ENCODE data around the gene MBD3.
"Not testable (repeated sequence)": the region's sequence is repeated elsewhere in the genome, so short reads cannot be mapped to it uniquely, and the experiment has no call there.

The MBD3 gene

GRCh38 chr19:1592755-1593500, at the start of gene MBD3:
TSS of gene MBD3 (minus strand) at chr19:1592865. CDS start at chr19:1592631, 234 bp downstream.
- in situ Hi-C loops (cut with MboI; ENCODE audit: low sequenced_read_pairs): no loop called here

GRCh38 chr19:1640893-1641448, 48.3 kb upstream of the MBD3 start:
- H3K4me3 ChIP-seq; H3K27me3 ChIP-seq (ENCODE audit: low read depth); H3K9me3 ChIP-seq; DNase-seq (ENCODE audit: low spot score in 2 of 2); H3K4me1 ChIP-seq; in situ Hi-C loops (cut with MboI; ENCODE audit: low sequenced_read_pairs): not testable (repeated sequence)
- H3K36me3 ChIP-seq (replicated peaks): peaks cover 67% of the 10 kb centered on the region

More at GRCh38 chr19:1592755-1593500, at the start of gene MBD3:
- H3K4me1 ChIP-seq: peaks cover 7% of the 10 kb centered on the region; the same call in 1 of the 2 replicates
- peak within 1 kb of the TSS; percentile 100 for H3K4me3 ChIP-seq
- H3K36me3 ChIP-seq (replicated peaks): peaks cover 21% of the 10 kb centered on the region
- peak; percentile 93 to 94 for DNase-seq (ENCODE audit: low spot score in 2 of 2)
- H3K9me3 ChIP-seq: no peaks in the 10 kb centered on the region
- H3K27me3 ChIP-seq (ENCODE audit: low read depth): no peaks in the 10 kb centered on the region

GRCh38 chr19:1636325-1637236, 43.9 kb upstream of the MBD3 start:
- H3K4me3 ChIP-seq: no peak overlapping the region
- H3K4me1 ChIP-seq: no peaks in the 10 kb centered on the region
- in situ Hi-C loops (cut with MboI; ENCODE audit: low sequenced_read_pairs): no loop called here
- H3K9me3 ChIP-seq: no peaks in the 10 kb centered on the region
- H3K36me3 ChIP-seq (replicated peaks): peaks cover 59% of the 10 kb centered on the region
- no peaks in the 10 kb centered on the region for H3K27me3 ChIP-seq (ENCODE audit: low read depth)
- no peak for DNase-seq (ENCODE audit: low spot score in 2 of 2)

GRCh38 chr19:1634938-1635243, 42.2 kb upstream of the MBD3 start:
- Histone ChIP-seq H3K4me3 (no peak overlapping the region), H3K36me3 (replicated peaks) (peaks cover 52% of the 10 kb centered on the region), H3K4me1 (no peaks in the 10 kb centered on the region), H3K9me3 (no peaks in the 10 kb centered on the region), H3K27me3 (ENCODE audit: low read depth) (no peaks in the 10 kb centered on the region)
- no peak for DNase-seq (ENCODE audit: low spot score in 2 of 2)
- in situ Hi-C loops (cut with MboI; ENCODE audit: low sequenced_read_pairs): no loop called here

GRCh38 chr19:1634242-1634937, 41.7 kb upstream of the MBD3 start:
- Histone ChIP-seq H3K36me3 (replicated peaks) (peaks cover 51% of the 10 kb centered on the region), H3K4me3 (no peak overlapping the region), H3K4me1 (no peaks in the 10 kb centered on the region), H3K9me3 (no peaks in the 10 kb centered on the region), H3K27me3 (ENCODE audit: low read depth) (no peaks in the 10 kb centered on the region)
- no peak for DNase-seq (ENCODE audit: low spot score in 2 of 2)
- in situ Hi-C loops (cut with MboI; ENCODE audit: low sequenced_read_pairs): no loop called here

GRCh38 chr19:1633269-1633826, 40.7 kb upstream of the MBD3 start:
- Histone ChIP-seq H3K9me3 (no peaks in the 10 kb centered on the region), H3K36me3 (replicated peaks) (peaks cover 43% of the 10 kb centered on the region), H3K4me1 (no peaks in the 10 kb centered on the region), H3K27me3 (ENCODE audit: low read depth) (no peaks in the 10 kb centered on the region), H3K4me3 (no peak overlapping the region)
- in situ Hi-C loops (cut with MboI; ENCODE audit: low sequenced_read_pairs): no loop called here
- DNase-seq (ENCODE audit: low spot score in 2 of 2): no peak

GRCh38 chr19:1632462-1633268, 40.0 kb upstream of the MBD3 start:
- no peak overlapping the region for H3K4me3 ChIP-seq
- in situ Hi-C loops (cut with MboI; ENCODE audit: low sequenced_read_pairs): no loop called here
- no peaks in the 10 kb centered on the region for H3K9me3 ChIP-seq
- H3K27me3 ChIP-seq (ENCODE audit: low read depth): no peaks in the 10 kb centered on the region
- DNase-seq (ENCODE audit: low spot score in 2 of 2): no peak
- H3K4me1 ChIP-seq: no peaks in the 10 kb centered on the region
- peaks cover 37% of the 10 kb centered on the region for H3K36me3 ChIP-seq (replicated peaks)

GRCh38 chr19:1631557-1632100, 39.0 kb upstream of the MBD3 start:
- in situ Hi-C loops (cut with MboI; ENCODE audit: low sequenced_read_pairs): no loop called here
- Histone ChIP-seq H3K9me3 (no peaks in the 10 kb centered on the region), H3K4me1 (no peaks in the 10 kb centered on the region), H3K4me3 (no peak overlapping the region), H3K36me3 (replicated peaks) (peaks cover 36% of the 10 kb centered on the region), H3K27me3 (ENCODE audit: low read depth) (no peaks in the 10 kb centered on the region)
- no peak for DNase-seq (ENCODE audit: low spot score in 2 of 2)

GRCh38 chr19:1630811-1631210, 38.1 kb upstream of the MBD3 start:
- H3K4me3 ChIP-seq: no peak overlapping the region
- H3K27me3 ChIP-seq (ENCODE audit: low read depth): no peaks in the 10 kb centered on the region
- in situ Hi-C loops (cut with MboI; ENCODE audit: low sequenced_read_pairs): no loop called here
- H3K9me3 ChIP-seq: no peaks in the 10 kb centered on the region
- no peak for DNase-seq (ENCODE audit: low spot score in 2 of 2)
- no peaks in the 10 kb centered on the region for H3K4me1 ChIP-seq
- H3K36me3 ChIP-seq (replicated peaks): peaks cover 31% of the 10 kb centered on the region

- Histone ChIP-seq H3K27me3 (ENCODE audit: low read depth) (no peaks in the 10 kb centered on the region), H3K4me1 (no peaks in the 10 kb centered on the region), H3K36me3 (replicated peaks) (peaks cover 35% of the 10 kb centered on the region), H3K4me3 (no peak overlapping the region), H3K9me3 (no peaks in the 10 kb centered on the region)
- DNase-seq (ENCODE audit: low spot score in 2 of 2): no peak
- in situ Hi-C loops (cut with MboI; ENCODE audit: low sequenced_read_pairs): no loop called here
Measured at GRCh38 chr19:1630012-1630411, 37.3 kb upstream of the MBD3 start.

- no peaks in the 10 kb centered on the region for H3K9me3 ChIP-seq
- no peak overlapping the region for H3K4me3 ChIP-seq
- H3K36me3 ChIP-seq (replicated peaks): peaks cover 33% of the 10 kb centered on the region
- H3K27me3 ChIP-seq (ENCODE audit: low read depth): no peaks in the 10 kb centered on the region
- in situ Hi-C loops (cut with MboI; ENCODE audit: low sequenced_read_pairs): no loop called here
- no peaks in the 10 kb centered on the region for H3K4me1 ChIP-seq
- no peak for DNase-seq (ENCODE audit: low spot score in 2 of 2)
Measured at GRCh38 chr19:1629256-1629808, 36.7 kb upstream of the MBD3 start.

GRCh38 chr19:1627194-1627593, 34.5 kb upstream of the MBD3 start:
- no peak for DNase-seq (ENCODE audit: low spot score in 2 of 2)
- Histone ChIP-seq H3K27me3 (ENCODE audit: low read depth) (no peaks in the 10 kb centered on the region), H3K4me1 (no peaks in the 10 kb centered on the region), H3K9me3 (no peaks in the 10 kb centered on the region), H3K36me3 (replicated peaks) (peaks cover 38% of the 10 kb centered on the region), H3K4me3 (no peak overlapping the region)
- in situ Hi-C loops (cut with MboI; ENCODE audit: low sequenced_read_pairs): no loop called here

All from HAP-1 (cell line).